Skin epidermis (tissue), 12 donors: Measurements from ENCODE around the gene HOXC4.
A peak's percentile ranks its signal among the peaks of the same experiment; 100 is the strongest.

Experiments
- H3K27ac ChIP-seq, 21 experiments: fragments of 200-600 bp; sonication (generic) in 11 of 21; one replicate each; pipeline ENCODE4 v1.5.0; 2020; ENCODE audit warnings: mild to moderate bottlenecking in 3 of 21, inconsistent platforms in 2 of 21, moderate library complexity in 2 of 21
- H3K4me3 ChIP-seq, 7 experiments: fragments of 200-600 bp; sonication (generic) in 2 of 7; one replicate each; pipeline ENCODE4 v1.5.0; 2020; ENCODE audit warnings: inconsistent platforms in 2 of 7, mild to moderate bottlenecking in 2 of 7, moderate library complexity in 1 of 7

HOXC4 gene

DNA sequence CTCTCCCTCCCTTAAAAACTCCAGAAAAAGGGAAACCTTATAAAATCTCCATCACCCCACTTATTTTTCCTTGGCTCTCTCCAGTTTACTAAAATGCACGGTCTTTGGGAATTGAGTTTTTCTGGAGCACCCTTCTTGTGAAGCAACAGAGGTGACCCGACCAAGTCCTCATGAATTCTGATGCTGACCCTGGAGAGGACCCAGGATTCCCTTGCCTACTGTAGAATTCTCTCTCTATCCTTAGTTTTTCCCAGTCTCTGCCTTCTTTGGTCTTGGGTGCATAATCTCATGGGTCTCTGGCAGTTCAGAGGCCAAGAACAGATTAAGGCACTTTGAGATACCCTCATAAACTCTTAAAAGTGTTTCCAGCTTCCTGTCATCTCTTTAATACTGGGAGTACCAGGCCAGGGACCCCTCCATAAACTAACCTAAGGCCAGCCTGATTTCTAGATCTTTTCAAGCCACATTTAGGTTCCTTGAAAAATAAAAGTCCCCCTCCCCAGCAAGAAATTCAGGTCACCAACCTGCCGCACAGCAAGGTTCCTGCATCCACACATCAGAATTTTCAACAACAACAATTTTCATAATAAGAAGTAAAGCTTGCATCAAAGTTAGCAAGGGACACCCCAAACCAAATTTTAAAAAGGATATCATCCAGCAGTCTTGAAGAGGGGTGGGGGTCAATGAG, 5.1 kb upstream of the HOXC4 start:
- Histone ChIP-seq H3K27ac (peak overlapping the region in 3 of 21 experiments; percentile 18 to 60 (median 36)), H3K4me3 (no peak overlapping the region)

DNA sequence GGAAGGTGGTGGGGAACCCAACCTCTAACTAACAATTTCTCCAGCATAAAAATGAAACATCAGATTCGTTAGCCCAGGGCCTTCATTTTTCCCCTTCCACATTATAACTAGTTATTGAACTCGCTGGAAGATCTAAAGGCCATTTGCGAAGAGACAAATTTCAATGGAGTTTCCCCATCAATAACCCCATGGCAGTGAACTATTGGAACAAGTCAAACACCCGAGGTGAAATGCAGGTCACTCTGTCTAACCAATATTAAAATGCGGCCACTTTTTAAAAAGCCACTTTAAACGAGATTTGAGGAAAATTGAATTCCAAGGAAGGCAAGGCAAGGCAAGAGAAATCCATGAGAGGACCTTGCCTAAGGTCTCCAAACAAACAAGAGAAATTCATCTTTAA, 4.5 kb upstream of the HOXC4 start:
- Histone ChIP-seq H3K4me3 (no peak overlapping the region), H3K27ac (peak overlapping the region in 1 of 21 experiments; percentile 39)

DNA sequence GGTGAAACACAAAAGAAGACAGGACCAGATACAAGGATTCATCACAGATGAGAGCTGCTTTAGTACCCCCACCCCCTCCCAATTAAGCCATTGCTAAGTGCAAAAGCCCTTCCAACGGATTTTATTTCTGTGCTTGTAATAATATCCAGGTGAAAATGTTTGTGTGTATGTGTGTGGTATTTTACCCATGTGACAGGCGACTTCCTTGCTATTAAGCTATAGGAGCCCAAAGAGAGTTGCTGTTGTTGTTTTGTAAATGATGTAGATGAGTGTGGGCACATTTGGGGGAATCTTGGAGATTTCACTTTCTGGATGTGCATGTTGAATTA, 3.2 kb upstream of the HOXC4 start:
- no peak overlapping the region for H3K4me3 ChIP-seq
- H3K27ac ChIP-seq, result peak overlapping the region in 1 of 21 experiments; percentile 39

DNA sequence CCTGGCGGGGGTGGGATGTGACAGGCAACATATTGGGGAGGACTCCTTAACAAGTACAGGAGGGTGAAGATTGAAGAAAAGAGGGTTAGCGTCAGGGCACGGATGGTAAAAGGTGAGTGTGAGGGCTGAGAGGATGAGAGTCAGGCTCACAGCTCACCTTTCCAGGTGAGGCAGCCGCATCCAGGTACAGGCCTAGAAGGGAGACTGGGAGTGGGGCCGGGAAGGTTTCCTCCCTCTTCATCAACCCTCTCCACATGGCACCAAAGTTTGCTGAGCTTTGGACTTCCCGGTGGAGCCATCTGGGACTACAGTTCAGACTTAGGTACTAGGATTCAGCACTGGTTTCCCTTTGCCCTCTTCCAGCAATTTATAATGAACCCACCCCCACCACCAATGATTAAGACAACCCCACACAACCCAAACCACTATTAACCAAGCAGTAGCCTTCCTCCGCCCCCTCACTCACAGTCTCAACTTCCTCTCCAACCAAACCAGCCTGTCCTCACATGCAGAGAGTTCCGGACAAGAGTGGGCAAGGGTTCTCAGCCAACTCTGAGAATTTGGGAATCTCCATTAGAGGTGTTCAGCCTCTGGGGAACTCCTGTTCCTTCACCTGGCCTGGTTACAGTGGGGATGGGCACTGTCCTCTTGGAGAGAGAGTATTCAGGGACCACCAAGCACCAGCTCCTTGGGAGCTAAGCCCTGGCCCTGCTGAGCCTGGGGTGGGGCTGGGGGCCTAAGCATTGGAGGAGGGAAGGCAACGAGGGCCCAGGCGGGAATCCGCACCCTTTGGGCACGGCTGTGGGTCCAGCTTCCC, 2.4 kb upstream of the HOXC4 start:
- peak overlapping the region in 7 of 21 experiments; percentile 6 to 86 (median 35) for H3K27ac ChIP-seq

DNA sequence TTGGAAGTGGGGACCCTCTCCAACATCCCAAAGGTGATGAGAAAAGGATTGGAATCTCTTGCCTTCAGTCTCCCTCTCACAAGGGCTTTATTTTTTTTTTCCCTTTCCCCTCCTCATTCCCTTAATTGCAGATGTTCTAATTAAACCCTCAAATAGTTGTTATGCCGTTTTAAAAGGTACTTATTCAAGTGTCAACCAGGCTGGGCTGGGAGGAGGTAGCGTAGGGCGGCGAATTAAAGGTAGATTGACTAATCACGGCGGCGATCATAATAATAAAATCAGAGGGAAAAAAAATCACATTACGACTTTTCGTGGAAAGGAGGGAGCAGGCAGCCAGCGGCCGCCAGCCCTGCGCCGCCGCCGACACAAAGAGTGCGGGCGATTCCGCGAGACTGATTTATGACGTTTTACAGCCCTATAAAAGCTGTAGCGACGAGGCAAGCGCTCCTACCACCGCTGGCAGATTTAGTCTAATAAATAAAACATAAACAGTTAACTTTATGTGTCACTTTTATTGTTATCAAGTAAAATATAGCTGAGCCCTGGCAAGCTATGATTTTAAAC, 1.7 kb upstream of the HOXC4 start:
- H3K4me3 ChIP-seq, result no peak overlapping the region
- peak overlapping the region in 7 of 21 experiments; percentile 28 to 86 (median 55) for H3K27ac ChIP-seq

More for the DNA sequence above, 2.4 kb upstream of the HOXC4 start:
- H3K4me3 ChIP-seq, result no peak overlapping the region

DNA sequence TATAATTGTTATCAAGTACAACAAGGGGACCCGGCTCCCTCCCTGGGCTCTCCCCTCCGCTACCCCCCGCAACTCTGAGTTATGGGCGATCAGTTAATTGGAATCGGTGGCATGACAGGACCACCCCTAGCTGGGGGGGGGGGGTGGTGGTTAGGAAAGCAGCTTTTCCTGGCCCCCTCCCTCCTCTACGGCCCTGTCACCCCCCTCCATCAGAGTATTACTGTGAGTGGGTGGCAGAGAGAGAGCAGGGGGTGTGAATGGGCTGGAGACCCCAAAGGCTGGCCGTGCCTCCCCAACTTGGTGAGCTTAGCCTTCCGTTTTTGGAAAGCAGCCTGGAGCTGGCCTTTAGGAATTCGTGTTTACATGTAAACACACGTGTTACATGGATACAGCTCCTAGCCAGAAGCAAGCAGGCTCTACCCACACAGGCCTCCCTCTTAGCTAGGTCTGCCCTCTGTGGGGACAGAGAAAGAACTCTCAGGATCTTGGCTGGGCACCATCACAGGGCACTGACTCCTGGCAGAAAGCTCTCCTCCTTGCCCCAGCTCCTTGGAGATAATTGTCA, 1.1 kb upstream of the HOXC4 start:
- H3K4me3 ChIP-seq, result peak overlapping the region in 2 of 7 experiments; percentile 42 to 45
- peak overlapping the region in 12 of 21 experiments; percentile 12 to 86 (median 62) for H3K27ac ChIP-seq

DNA sequence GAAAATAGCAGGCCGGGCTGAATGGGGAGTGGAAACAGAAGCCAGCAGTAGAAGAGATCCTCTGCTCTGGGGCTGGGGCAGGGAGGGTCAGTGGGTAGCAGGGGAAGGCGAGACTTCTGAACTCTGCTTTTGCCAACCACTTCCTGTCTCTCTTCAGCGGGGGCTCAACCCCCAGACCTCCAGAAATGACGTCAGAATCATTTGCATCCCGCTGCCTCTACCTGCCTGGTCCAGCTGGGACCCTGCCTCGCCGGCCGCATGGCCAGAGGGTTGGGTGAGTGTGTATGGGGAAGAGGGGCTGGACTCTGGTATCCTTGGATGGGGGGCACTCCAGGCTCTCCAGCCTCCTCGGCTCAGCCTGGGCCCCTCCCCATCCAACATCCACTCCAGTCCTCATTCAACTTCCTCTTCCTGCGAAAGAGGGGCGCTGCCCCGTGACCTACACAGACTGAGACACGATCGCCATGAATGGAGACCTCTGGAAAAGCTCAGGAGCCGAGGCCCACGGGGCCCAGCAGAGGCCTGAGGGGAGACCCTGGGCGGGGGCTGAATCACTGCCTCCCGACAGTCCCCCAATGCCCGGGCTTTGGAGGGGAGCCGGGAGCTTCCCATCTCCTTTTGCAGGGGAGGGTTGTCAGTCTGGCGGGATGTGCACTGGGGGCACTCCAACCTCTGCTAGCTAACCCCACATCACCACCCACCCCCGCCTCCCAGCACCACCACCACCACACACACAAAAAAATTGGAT, 458 bp upstream of the HOXC4 start:
- H3K4me3 ChIP-seq, result peak overlapping the region; percentile 33 to 54 (median 42)
- peak overlapping the region in 16 of 21 experiments; percentile 9 to 86 (median 52) for H3K27ac ChIP-seq

DNA sequence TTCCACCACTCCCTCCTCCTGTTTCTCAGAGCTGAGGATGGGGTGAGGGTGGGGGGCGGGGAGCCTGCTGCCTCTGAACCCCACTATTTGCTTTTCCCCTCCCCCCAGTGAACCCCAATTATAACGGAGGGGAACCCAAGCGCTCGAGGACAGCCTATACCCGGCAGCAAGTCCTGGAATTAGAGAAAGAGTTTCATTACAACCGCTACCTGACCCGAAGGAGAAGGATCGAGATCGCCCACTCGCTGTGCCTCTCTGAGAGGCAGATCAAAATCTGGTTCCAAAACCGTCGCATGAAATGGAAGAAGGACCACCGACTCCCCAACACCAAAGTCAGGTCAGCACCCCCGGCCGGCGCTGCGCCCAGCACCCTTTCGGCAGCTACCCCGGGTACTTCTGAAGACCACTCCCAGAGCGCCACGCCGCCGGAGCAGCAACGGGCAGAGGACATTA, 1.1 kb downstream of the HOXC4 start:
- Histone ChIP-seq H3K27ac (peak overlapping the region in 4 of 21 experiments; percentile 6 to 85 (median 64)), H3K4me3 (peak overlapping the region in 5 of 7 experiments; percentile 35 to 54 (median 45))

DNA sequence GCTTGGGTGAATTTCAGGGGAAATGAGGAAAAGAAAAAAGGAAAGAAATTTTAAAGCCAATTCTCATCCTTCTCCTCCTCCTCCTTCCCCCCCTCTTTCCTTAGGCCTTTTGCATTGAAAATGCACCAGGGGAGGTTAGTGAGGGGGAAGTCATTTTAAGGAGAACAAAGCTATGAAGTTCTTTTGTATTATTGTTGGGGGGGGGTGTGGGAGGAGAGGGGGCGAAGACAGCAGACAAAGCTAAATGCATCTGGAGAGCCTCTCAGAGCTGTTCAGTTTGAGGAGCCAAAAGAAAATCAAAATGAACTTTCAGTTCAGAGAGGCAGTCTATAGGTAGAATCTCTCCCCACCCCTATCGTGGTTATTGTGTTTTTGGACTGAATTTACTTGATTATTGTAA, 1.9 kb downstream of the HOXC4 start:
- H3K4me3 ChIP-seq, result no peak overlapping the region
- H3K27ac ChIP-seq, result peak overlapping the region in 1 of 21 experiments; percentile 3

DNA sequence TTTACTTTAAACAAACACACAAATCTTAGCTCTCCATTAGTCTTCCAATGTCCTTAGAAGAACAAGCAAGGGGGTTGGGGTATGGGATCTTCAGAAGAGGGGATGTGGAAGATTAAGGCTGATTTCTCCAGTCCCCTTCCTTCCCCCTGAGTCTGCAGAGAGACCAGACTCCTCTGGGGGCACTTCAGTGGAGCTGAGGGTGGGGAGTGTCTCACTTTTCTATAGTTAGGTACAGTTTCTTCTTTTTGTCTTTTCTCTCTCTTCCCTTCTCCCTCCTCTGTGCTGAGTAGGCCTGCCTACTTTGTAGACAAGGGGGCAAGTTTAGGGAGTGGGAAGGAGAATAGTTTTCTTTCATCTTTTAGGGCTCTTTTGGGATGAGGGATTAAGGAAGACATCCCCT, 2.5 kb downstream of the HOXC4 start:
- peak overlapping the region in 1 of 21 experiments; percentile 3 for H3K27ac ChIP-seq
- H3K4me3 ChIP-seq, result no peak overlapping the region

DNA sequence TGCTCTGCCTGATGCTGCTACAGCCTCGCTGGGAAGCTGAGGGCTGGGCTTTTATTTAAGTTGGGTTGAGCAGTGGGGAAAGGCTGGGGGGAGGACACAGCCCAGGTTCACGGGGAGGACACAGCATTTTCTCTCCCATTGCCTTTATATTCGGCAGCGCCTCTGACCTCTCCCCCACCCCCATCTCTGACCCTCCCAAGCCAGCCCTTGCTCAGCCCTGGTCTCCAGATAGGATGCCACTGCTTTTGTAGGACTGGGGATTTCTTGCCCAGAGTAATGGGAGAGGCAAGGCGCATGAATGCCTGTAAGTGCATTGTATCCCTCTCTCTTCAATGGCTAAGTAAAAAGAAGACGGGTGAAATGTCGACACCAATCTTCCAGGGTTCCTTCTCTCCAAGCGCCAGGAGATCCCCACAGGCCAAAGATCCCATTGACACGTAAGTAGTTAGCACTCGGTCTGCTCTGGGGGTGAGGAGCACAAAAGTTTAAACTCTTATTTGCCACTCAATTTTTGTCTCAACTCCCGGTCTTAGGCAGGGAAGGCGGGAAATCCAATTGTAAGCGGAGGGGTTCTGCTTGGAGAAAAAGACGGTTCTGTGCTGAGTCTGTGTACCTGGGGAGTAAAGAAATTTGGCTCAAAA, 4.6 kb downstream of the HOXC4 start:
- no peak overlapping the region for H3K27ac ChIP-seq
- no peak overlapping the region for H3K4me3 ChIP-seq

DNA sequence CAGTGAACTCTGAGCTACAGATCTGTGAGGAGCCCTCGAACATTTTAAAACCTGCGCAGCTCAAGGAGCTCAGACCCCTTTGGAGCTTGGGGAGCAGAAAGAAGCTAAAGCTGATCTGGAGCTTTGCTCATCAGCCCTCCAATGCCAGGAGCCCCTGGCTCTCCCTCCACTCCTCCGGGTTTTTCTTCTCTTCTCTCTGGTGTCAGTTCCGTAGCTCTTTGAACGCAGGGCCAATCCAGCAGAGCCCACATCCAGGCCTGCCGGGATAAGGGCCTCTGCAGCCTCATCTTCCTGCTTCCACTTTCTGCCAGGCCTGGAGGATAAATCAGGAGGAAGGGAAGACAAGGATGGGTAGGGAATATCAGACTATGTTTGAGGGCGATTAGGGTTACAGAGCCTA, 6.0 kb downstream of the HOXC4 start:
- H3K4me3 ChIP-seq, result no peak overlapping the region
- peak overlapping the region in 1 of 21 experiments; percentile 10 for H3K27ac ChIP-seq

DNA sequence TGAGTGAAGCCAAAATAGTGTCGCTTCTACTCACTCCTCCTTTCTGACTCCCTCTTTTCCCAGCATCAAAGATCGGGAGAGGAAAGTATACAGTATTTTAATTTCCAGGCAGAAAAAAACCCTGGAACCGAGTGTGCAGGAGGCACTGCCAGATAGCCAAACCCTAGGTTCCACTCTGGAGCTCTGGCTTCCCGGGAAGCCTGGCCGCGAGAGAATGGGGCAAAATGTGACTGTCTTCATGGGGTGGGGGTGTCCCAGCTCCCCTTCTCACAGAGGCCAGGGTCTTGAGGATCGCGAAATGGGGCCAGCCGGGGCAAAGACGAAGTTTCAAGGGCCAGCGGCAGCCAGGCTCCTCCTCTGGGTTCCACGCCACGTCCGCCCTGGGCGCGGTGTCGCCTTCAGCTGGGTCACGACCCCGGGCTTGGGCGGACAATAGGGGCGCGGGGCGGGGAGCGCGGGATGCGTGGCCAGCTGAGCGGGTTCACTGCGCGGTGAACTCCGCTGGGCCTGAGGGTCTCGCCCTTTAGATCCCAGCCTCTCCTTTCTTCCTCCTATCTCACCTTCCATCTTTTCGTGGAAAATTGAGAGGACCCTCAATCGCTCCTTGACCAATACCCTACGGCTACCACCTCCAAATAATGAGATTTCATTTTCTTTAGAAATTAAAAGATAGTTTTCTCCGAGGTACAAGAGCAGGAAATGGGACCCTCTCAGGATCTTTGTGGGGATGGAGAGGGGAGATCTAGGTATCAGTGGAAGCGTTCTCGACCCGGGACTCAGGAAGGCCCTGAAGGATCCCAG, 6.7 kb downstream of the HOXC4 start:
- H3K4me3 ChIP-seq, result no peak overlapping the region
- H3K27ac ChIP-seq, result peak overlapping the region in 3 of 21 experiments; percentile 10 to 50 (median 14)

DNA sequence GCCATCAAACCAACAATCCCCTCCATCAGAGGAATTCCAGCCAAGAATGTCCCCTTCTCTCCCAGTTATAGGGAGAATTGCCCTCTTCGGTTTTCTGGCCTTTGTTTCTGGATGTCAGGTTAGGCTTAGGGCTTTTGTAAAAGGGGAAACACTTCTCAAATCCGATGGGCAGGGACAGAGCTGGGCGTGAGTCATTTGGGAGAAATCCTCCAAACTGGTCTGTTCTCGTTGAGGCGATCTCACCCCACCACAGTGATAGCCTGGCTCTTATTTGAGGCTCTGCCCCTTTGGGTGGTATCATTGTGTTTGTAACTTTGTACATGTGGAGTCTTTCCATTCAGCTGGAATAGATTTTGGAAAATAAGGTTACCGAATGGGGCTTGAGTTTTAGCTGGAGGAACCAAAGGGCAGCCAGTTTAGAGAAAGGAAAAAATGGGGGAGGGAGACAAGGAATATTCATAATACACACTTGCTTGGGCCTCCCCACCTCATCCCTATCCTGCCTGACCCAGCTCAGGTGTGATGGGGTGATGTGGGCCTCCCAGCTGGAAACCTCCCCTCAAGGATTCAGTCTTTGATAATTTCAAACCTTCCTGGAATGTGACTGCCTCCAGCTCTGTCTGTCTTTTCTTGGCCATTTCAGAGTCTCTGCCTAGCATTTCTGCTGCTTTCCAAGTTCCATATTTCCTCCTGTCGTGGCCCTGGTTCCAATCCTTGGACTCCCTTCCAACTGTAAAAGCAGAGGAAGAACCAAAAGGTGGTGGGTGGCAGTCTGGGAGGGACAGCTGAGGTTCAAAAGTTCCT, 7.5 kb downstream of the HOXC4 start:
- Histone ChIP-seq H3K27ac (no peak overlapping the region), H3K4me3 (no peak overlapping the region)

DNA sequence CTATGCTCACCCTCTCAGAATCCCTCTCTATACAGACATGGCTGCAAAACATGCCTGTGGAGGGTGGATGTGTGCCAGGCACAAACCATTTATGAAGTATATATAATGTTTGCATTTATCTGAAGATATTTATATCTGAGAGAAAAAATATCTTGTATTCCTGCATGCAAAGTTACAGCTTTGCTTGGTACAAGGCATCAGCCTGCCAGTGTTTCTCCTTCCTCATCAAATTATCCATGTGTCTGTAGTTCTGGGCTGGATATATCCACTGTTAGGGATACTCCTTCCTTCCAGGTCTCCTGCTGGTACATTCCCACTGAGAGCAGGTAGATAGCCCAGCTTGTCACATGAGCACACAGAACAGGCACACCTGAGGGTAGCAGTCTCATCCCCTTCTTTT, 12.0 kb downstream of the HOXC4 start:
- Histone ChIP-seq H3K27ac (no peak overlapping the region), H3K4me3 (no peak overlapping the region)

DNA sequence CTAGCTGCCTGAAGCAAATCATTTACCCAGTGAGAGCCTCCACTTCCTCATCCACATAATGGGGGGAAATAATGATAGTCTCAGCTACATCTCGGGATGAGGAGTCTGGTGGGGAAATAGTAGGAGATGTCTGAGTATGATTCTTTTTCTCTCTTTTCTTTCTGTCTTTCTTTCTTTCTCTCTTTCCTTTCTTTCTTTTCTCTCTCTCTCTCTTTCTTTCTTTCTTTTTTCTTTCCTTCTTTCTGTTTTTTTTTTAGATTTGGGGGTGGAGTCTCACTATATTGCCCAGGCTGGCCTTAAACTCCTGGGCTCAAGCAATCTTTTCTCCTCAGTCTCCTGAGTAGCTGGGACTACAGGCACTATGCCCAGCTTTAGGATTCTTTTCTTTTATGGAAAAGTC, 12.8 kb downstream of the HOXC4 start:
- H3K4me3 ChIP-seq, result no peak overlapping the region
- no peak overlapping the region for H3K27ac ChIP-seq

DNA sequence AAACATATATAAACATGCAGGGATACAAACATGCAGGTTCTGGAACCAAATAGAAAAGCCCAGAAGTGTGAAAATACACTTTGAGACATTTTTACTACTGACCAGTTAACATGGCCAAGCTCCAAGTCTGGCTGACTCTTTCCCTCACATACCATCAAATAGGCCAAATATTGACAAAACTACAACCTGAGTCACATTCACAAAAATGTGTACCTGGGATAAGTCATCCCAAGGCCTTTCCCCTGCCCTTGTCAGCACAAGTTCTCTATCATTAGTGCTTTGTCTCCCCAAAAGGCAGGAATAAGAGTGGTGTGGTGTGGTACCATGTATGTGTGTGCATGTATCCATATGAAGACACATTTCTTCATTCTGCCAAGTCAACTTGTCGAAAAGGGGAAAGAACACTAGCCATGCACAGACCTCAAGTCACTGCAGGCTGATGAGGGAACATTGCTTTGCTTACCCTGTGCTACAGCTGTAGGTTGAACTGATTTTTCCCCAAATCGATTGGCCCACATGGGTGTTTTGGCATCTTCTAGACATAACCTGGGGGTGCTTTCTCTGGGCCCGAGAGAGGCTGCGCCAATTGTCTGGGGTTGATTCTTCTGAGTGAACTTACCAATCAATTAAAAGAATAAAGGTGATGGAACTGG, 14.9 kb downstream of the HOXC4 start:
- Histone ChIP-seq H3K27ac (no peak overlapping the region), H3K4me3 (no peak overlapping the region)
